ENCODE data around the gene LIMK2.
A peak's percentile ranks its signal among the peaks of the same experiment; 100 is the strongest.
"Not testable (repeated sequence)": the region's sequence is repeated elsewhere in the genome, so short reads cannot be mapped to it uniquely, and the experiment has no call there.

The LIMK2 gene

GRCh38 chr22:31300896-31301295 lies 88.8 kb downstream of the LIMK2 start:
- H3K9me3 ChIP-seq = no peaks in the 10 kb centered on the region
- no peak for DNase-seq
- no peak for TF ChIP-seq CTCF (IDR thresholded peaks at IDR 0.05; ENCODE audit: low read depth, low read length)

GRCh38 chr22:31302006-31302405 lies 89.9 kb downstream of the LIMK2 start:
- no peak for TF ChIP-seq CTCF (IDR thresholded peaks at IDR 0.05; ENCODE audit: low read depth, low read length)
- H3K4me3 ChIP-seq (ENCODE audit: low read depth, low read length) = no peak overlapping the region
- no peak for DNase-seq

More at GRCh38 chr22:31300896-31301295, 88.8 kb downstream of the LIMK2 start:
- Histone ChIP-seq H3K4me1 (no peaks in the 10 kb centered on the region), H3K27me3 (peaks cover 2% of the 10 kb centered on the region; the same call in 1 of the 2 replicates), H3K36me3 (no peaks in the 10 kb centered on the region), H3K4me3 (ENCODE audit: low read depth, low read length) (no peak overlapping the region)

GRCh38 chr22:31302537-31302936 lies 90.4 kb downstream of the LIMK2 start:
- Histone ChIP-seq H3K27me3 (peaks cover 2% of the 10 kb centered on the region; the same call in 1 of the 2 replicates), H3K4me1 (no peaks in the 10 kb centered on the region), H3K4me3 (ENCODE audit: low read depth, low read length) (no peak overlapping the region), H3K36me3 (no peaks in the 10 kb centered on the region), H3K9me3 (no peaks in the 10 kb centered on the region)
- no peak for DNase-seq
- TF ChIP-seq CTCF (IDR thresholded peaks at IDR 0.05; ENCODE audit: low read depth, low read length) = no peak

More at GRCh38 chr22:31302006-31302405, 89.9 kb downstream of the LIMK2 start:
- no peaks in the 10 kb centered on the region for H3K36me3 ChIP-seq
- H3K9me3 ChIP-seq = no peaks in the 10 kb centered on the region
- H3K27me3 ChIP-seq = peaks cover 2% of the 10 kb centered on the region; the same call in 1 of the 2 replicates
- no peaks in the 10 kb centered on the region for H3K4me1 ChIP-seq

GRCh38 chr22:31305194-31305593 lies 93.1 kb downstream of the LIMK2 start:
- H3K27me3 ChIP-seq = peaks cover 2% of the 10 kb centered on the region; the same call in 1 of the 2 replicates
- no peaks in the 10 kb centered on the region for H3K4me1 ChIP-seq

GRCh38 chr22:31308181-31308580 lies 96.1 kb downstream of the LIMK2 start:
- no peaks in the 10 kb centered on the region for H3K36me3 ChIP-seq
- TF ChIP-seq CTCF (IDR thresholded peaks at IDR 0.05; ENCODE audit: low read depth, low read length) = no peak
- H3K4me3 ChIP-seq (ENCODE audit: low read depth, low read length) = no peak overlapping the region
- H3K9me3 ChIP-seq = no peaks in the 10 kb centered on the region
- DNase-seq = no peak
- H3K4me1 ChIP-seq = no peaks in the 10 kb centered on the region
- H3K27me3 ChIP-seq = no peaks in the 10 kb centered on the region

More at GRCh38 chr22:31305194-31305593, 93.1 kb downstream of the LIMK2 start:
- no peak for TF ChIP-seq CTCF (IDR thresholded peaks at IDR 0.05; ENCODE audit: low read depth, low read length)
- H3K9me3 ChIP-seq = no peaks in the 10 kb centered on the region
- H3K36me3 ChIP-seq = no peaks in the 10 kb centered on the region
- no peak for DNase-seq
- no peak overlapping the region for H3K4me3 ChIP-seq (ENCODE audit: low read depth, low read length)

- H3K4me3 ChIP-seq (ENCODE audit: low read depth, low read length) = no peak overlapping the region
- no peaks in the 10 kb centered on the region for H3K27me3 ChIP-seq
- no peaks in the 10 kb centered on the region for H3K4me1 ChIP-seq
- no peaks in the 10 kb centered on the region for H3K36me3 ChIP-seq
- DNase-seq = peak; percentile 64
- TF ChIP-seq CTCF (IDR thresholded peaks at IDR 0.05; ENCODE audit: low read depth, low read length) = peak; percentile 90
- H3K9me3 ChIP-seq = no peaks in the 10 kb centered on the region
These were observed 101.5 kb downstream of the LIMK2 start for GRCh38 chr22:31313366-31314147.

GRCh38 chr22:31314220-31314619 lies 102.1 kb downstream of the LIMK2 start:
- not testable (repeated sequence) for H3K27me3 ChIP-seq; H3K36me3 ChIP-seq; H3K4me3 ChIP-seq (ENCODE audit: low read depth, low read length); DNase-seq; H3K4me1 ChIP-seq; H3K9me3 ChIP-seq
